Kidney epithelial cell (primary cell): ENCODE data around the gene PPP1R12A. TPM values are rescaled to one million over a fixed set of nuclear protein-coding genes. Genes with fewer than 3 reads are reported as not detected.

ENCODE experiments used
- DNase-seq: peaks from one replicate; pipeline ENCODE4 v3.0.0-alpha.2; 2010; ENCODE audit warnings: low read depth
- H3K27me3 ChIP-seq: 2 replicates; pipeline ENCODE4 v1.6.0; 2011; ENCODE audit warnings: low read length; ENCODE audit not compliant: control insufficient read depth, insufficient read depth
- H3K36me3 ChIP-seq: 2 replicates; pipeline ENCODE4 v1.5.1; 2011; ENCODE audit warnings: low read length; ENCODE audit not compliant: control insufficient read depth, insufficient read depth
- H3K4me3 ChIP-seq: 2 replicates; pipeline ENCODE4 v1.5.1; 2011; ENCODE audit warnings: low read depth, mild to moderate bottlenecking, control low read depth, low read length
- total RNA-seq: library from RNA; depleted of rRNA; stranded (reverse); fragments of >200 nt; gene quantifications from 2 replicates; pipeline ENCODE4 v1.2.3, GENCODE V29; 2015
- TF ChIP-seq, protein P1 (sequence below): IDR thresholded peaks from 2 replicates; pipeline ENCODE4 v1.5.1; 2011; ENCODE audit warnings: mild to moderate bottlenecking, moderate library complexity, low read length, control low read depth, inconsistent platforms; ENCODE audit not compliant: insufficient read depth, poor library complexity, severe bottlenecking

PPP1R12A gene
- total RNA-seq, 1 donor from 2014 or later = 47.2 TPM

DNA sequence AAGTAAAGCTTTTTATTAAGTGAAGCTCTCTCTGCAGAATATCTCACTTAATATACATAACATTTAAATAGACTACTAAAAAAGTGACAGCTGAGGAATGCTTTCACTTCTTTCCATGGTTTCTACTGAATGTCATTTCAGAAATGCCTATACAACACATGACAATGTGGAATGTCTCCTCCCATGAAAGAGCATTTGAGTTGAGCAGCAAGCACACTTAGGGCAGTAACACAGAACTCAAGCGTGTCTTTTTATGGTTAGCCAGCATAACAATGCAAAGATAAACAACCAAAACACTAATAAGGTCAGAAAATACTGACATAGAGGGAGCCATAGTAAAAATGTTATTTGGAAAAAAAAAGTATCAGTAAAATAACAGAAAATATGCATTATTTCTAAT is 9.4 kb downstream of the PPP1R12A start:
- TF ChIP-seq, protein P1, sequence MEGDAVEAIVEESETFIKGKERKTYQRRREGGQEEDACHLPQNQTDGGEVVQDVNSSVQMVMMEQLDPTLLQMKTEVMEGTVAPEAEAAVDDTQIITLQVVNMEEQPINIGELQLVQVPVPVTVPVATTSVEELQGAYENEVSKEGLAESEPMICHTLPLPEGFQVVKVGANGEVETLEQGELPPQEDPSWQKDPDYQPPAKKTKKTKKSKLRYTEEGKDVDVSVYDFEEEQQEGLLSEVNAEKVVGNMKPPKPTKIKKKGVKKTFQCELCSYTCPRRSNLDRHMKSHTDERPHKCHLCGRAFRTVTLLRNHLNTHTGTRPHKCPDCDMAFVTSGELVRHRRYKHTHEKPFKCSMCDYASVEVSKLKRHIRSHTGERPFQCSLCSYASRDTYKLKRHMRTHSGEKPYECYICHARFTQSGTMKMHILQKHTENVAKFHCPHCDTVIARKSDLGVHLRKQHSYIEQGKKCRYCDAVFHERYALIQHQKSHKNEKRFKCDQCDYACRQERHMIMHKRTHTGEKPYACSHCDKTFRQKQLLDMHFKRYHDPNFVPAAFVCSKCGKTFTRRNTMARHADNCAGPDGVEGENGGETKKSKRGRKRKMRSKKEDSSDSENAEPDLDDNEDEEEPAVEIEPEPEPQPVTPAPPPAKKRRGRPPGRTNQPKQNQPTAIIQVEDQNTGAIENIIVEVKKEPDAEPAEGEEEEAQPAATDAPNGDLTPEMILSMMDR = no peak
- Histone ChIP-seq H3K27me3 (no peaks in the 10 kb centered on the region), H3K4me3 (no peak overlapping the region), H3K36me3 (no peaks in the 10 kb centered on the region)
- no peak for DNase-seq

DNA sequence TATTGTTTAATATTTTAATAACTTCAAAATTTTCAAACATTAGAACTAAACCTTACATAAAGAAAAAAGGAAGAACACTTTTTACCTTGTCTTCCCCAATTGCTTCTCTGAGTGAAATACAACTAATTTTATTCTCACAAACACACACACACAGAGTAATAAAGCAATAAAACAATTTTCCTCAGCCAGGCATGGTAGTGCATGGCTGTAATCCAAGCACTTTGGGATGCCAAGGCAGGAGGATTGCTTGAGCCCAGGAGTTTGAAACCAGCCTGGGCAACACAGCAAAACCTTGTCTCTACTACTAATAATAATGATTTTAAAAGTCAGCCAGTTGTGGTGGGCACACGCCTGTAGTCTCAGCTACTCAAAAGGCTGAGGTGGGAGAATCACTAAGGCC is 13.1 kb downstream of the PPP1R12A start:
- H3K36me3 ChIP-seq = no peaks in the 10 kb centered on the region
- no peak for DNase-seq
- TF ChIP-seq, protein P1 = no peak
- H3K4me3 ChIP-seq = no peak overlapping the region
- no peaks in the 10 kb centered on the region for H3K27me3 ChIP-seq

DNA sequence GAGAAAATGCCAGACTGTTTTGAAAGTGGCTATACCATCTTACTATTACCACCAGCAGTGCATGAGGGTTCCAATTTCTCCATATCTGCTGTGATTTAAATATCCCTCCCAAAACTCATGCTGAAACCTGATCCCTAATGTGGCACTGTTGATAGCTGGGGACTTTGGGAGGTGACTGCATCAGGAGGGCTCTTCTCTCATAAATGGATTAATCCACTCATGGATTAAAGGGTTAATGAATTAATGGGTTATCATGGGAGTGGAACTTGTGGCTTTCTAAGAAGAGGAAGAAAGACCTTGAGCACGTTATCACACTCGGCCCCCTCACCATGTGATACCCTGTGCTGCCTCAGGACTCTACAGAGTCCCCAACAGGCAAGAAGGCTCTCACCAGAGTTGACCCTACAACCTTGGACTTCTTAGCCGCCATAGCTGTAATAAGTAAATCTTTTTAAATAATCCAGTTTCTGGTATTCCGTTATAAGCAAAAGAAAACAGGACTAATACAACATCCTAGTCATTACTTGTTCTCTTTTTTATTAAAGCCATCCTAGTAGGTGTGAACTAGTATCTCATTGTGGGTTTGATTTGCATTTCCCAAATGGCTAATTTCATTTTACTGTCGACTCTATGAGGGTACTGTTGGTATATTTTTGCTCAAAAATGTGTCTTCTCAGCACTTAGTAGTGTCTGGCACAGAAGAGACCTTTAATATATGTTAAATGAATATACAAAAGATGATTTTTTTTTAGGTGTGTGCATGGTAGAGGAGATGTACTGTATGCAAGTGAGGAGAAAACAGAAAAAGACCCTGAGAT is 14.3 kb downstream of the PPP1R12A start:
- DNase-seq = no peak
- Histone ChIP-seq H3K27me3 (no peaks in the 10 kb centered on the region), H3K36me3 (no peaks in the 10 kb centered on the region), H3K4me3 (no peak overlapping the region)
- TF ChIP-seq, protein P1 = no peak

DNA sequence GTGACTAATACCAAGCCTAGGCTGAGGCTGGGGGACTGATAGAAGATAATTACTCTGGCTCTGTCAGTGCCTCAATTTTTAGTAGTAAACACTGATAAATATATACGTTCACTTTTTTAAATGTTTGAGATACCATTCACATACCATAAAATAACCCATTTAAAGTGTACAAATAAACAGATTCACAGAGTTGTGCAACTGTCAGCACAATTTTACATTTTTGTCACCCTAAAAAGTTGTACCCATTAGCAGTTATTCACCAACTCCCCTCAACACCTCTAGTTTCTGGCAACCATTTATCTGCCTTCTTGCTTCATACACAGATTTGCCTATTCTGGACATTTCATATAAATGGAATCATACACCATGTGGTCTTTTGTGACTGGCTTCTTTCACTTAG is 15.1 kb downstream of the PPP1R12A start:
- TF ChIP-seq, protein P1 = no peak
- H3K4me3 ChIP-seq = no peak overlapping the region
- no peak for DNase-seq
- H3K36me3 ChIP-seq = no peaks in the 10 kb centered on the region
- H3K27me3 ChIP-seq = no peaks in the 10 kb centered on the region

DNA sequence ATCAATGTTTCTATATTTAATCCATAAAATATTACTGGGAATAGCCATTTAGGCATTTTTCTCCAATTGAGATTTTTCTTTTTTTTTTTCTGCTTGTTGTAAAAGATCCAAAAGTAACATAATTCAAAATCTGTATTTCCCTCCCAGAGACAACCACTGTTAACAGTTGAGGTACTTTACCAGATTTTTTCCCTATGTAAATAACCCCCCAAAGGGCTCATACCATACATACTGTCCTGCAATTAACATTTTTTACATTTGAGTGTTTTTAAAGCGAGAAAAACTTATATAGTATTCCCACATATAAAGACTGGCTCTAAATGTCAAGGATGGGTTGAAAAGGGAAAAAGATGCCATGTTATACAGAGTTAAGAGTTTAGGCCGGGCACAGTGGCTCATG is 18.1 kb downstream of the PPP1R12A start:
- TF ChIP-seq, protein P1 = no peak
- Histone ChIP-seq H3K27me3 (no peaks in the 10 kb centered on the region), H3K4me3 (no peak overlapping the region), H3K36me3 (no peaks in the 10 kb centered on the region)
- DNase-seq = no peak
